Mucosa of stomach (tissue), 1 donor: ENCODE data around the gene KCNMA1.

Experiments used
- H3K27me3 ChIP-seq: one replicate; pipeline ENCODE4 v1.7.0; 2013; ENCODE audit warnings: mild to moderate bottlenecking, low read length; ENCODE audit not compliant: control insufficient read depth, insufficient read depth
- H3K36me3 ChIP-seq: one replicate; pipeline ENCODE4 v1.7.0; 2013; ENCODE audit warnings: low read length; ENCODE audit not compliant: control insufficient read depth, insufficient read depth
- H3K4me1 ChIP-seq: one replicate; pipeline ENCODE4 v1.7.0; 2013; ENCODE audit warnings: mild to moderate bottlenecking, low read length; ENCODE audit not compliant: control insufficient read depth, insufficient read depth
- H3K4me3 ChIP-seq: one replicate; pipeline ENCODE4 v1.7.0; 2013; ENCODE audit warnings: low read length
- H3K9ac ChIP-seq: one replicate; pipeline ENCODE4 v1.7.0; 2013; ENCODE audit warnings: mild to moderate bottlenecking, low read length, moderate library complexity
- H3K9me3 ChIP-seq: one replicate; pipeline ENCODE4 v1.7.0; 2013; ENCODE audit warnings: mild to moderate bottlenecking, low read length, moderate library complexity; ENCODE audit not compliant: control insufficient read depth
- donor health status: Pancreatic carcinoma.

The KCNMA1 gene

DNA sequence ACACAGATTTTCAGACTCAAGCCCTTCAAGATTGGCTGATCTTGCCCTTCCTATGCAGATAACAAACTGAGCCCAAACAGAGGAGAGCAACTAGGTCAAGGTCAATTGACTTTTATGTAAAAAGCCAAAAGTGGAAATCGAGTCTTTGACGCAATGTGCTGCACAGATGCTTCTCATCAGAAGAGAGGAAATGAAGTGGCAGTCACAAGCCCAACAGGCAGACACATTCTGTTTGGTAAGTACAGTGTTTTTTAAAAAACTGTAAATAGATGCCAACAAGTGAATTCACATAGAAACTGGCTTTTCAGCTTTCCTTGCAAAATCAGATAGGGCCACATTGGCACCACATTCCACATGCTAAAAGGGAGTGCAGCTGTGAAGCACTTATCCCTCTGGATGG is 606.6 kb downstream of the KCNMA1 start:
- Histone ChIP-seq H3K36me3 (no peaks in the 10 kb centered on the region), H3K9ac (no peak overlapping the region), H3K4me1 (no peaks in the 10 kb centered on the region), H3K27me3 (no peaks in the 10 kb centered on the region), H3K9me3 (no peaks in the 10 kb centered on the region), H3K4me3 (no peak overlapping the region)

DNA sequence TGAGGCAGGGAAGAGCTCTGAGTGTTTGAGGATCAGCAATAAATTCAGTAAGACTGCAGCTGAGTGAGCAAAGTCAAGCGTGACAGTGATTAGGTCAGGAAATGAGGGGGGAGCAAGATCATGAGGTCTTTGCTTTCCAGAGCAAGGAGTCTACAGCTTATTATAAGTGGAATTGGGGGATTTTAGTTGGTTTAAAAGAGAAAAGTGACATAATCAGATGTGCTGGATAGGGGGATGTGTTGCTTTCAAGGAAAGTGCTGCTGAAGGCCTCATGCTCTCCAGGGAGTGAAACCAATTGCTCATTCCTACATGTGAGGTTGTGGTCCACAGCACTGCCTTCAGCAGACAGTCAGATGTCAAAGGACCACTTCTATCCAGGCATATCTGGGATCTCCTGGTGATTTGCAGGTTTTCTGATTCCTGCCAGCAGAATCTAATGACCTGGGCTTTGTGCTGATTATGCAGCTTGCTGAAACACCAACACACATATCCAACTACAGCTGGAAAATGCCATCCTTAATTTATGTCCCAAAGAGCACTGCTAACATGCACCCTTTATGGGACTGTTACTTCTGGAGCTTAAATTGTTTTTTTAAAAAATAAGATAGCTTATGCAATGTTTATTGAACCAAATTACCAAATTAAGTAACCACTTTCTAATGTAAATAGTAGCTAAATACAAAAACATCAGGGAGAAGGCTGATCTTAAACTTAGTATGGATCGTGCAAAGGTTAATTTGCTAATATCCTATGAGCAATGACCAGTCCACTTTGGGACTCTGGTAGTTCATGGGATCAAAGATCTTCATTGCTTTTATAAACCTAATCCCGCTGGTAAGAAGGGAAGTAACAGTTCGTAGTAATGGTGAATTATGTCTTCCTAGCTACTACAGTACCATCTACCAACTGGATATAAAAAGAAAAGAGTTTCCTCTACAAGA is 607.6 kb downstream of the KCNMA1 start:
- no peaks in the 10 kb centered on the region for H3K4me1 ChIP-seq
- no peaks in the 10 kb centered on the region for H3K36me3 ChIP-seq
- no peaks in the 10 kb centered on the region for H3K9me3 ChIP-seq
- no peak overlapping the region for H3K9ac ChIP-seq
- H3K4me3 ChIP-seq = no peak overlapping the region
- H3K27me3 ChIP-seq = no peaks in the 10 kb centered on the region

DNA sequence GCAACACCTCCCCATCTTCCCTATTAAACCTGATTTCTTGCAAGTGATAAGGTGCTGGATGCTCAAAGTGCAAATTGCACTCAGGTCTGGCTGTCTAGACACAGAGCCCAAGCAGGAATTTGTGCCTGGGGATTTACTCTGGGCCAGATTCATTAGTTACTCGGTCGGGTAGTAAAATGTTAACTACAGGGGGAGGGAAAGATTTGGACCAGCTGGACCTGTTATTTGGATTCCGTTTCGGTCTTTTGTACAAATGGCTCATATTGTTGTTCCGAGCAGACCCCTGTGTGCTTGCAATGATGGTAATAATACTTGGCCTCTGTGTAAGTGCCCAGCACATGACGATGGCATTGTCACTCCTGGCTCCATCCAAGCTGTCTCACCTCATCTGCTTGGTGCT is 609.6 kb downstream of the KCNMA1 start:
- no peaks in the 10 kb centered on the region for H3K27me3 ChIP-seq
- H3K4me1 ChIP-seq = no peaks in the 10 kb centered on the region
- no peaks in the 10 kb centered on the region for H3K9me3 ChIP-seq
- H3K36me3 ChIP-seq = no peaks in the 10 kb centered on the region
- no peak overlapping the region for H3K9ac ChIP-seq
- H3K4me3 ChIP-seq = no peak overlapping the region

DNA sequence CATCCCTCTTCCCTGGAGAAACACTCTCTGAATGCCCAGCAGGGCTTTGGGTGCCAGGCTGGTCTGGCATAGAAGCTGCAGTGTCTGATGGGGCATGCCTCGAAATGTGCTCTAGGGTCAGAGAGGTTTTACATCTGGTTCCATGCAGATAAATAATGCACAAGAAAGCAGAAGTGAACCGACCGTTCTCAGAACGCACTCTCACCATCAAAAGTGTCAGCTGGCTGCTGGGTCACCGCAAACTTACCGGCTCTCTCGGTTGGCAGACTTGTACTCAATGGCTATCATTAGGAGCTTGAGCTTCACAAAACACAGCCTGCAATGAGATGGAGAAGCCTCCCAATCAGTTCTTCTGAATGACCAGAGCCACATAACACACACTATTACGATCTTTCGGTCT is 610.0 kb downstream of the KCNMA1 start:
- H3K9me3 ChIP-seq = no peaks in the 10 kb centered on the region
- H3K4me1 ChIP-seq = no peaks in the 10 kb centered on the region
- no peaks in the 10 kb centered on the region for H3K36me3 ChIP-seq
- H3K4me3 ChIP-seq = no peak overlapping the region
- no peak overlapping the region for H3K9ac ChIP-seq
- H3K27me3 ChIP-seq = no peaks in the 10 kb centered on the region

DNA sequence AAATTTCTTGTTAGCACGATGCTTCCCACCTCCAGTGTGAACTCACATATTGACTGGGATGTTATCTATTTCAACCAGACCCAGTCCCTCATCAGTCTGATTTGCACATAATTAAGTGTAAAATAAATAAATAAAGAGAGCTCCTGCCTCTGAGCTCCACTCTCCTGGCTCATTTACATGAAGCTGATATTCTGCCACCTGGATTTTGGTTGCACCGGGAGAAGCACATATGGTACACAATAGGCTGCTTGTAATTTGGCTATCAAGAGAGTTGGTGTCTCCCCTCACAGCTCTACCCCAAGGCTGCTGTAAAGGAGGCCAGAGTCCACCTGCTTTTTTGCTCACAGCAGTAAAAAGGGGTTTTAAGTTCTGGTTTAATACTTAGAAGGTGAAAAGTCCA is 610.5 kb downstream of the KCNMA1 start:
- Histone ChIP-seq H3K4me3 (no peak overlapping the region), H3K36me3 (no peaks in the 10 kb centered on the region), H3K9ac (no peak overlapping the region), H3K9me3 (no peaks in the 10 kb centered on the region), H3K4me1 (no peaks in the 10 kb centered on the region), H3K27me3 (no peaks in the 10 kb centered on the region)

DNA sequence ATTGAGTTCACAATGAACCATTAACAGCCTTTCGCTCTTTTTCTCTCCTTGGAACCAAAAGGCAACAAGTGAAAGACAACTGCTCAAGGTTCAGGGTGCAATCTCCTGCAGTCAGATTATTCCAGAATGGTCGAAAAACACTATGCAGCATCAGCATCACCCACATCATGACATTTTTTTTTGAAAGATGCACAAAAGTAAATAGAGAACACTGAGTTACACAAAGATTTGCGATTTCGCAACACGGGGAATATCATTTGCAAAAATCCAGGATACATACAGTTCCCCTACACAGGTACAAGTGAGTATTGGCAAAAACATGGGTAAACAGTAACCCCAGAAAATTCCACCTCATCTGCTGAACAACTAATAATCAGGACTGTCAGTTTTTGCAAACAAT is 611.5 kb downstream of the KCNMA1 start:
- Histone ChIP-seq H3K9me3 (no peaks in the 10 kb centered on the region), H3K4me3 (no peak overlapping the region), H3K27me3 (no peaks in the 10 kb centered on the region), H3K4me1 (no peaks in the 10 kb centered on the region), H3K36me3 (no peaks in the 10 kb centered on the region), H3K9ac (no peak overlapping the region)

DNA sequence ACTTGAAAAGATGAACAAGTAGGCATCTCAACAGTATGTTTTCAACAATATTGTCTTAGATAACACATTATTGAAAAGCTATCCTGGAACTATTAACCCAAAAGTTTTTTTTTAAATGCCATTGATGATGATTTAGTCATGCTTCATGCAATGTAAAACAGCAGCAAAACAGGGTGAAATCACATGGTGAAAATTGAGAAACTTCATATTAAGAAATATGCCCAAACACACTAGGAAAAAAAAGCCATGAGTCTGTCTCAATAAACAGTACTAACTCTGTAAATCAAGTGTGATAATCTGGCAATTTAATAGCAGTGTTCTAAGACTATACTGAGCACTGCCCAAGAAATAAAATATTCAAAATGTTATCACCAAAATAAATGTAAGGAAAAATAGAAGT is 613.1 kb downstream of the KCNMA1 start:
- Histone ChIP-seq H3K4me1 (no peaks in the 10 kb centered on the region), H3K9me3 (no peaks in the 10 kb centered on the region)

DNA sequence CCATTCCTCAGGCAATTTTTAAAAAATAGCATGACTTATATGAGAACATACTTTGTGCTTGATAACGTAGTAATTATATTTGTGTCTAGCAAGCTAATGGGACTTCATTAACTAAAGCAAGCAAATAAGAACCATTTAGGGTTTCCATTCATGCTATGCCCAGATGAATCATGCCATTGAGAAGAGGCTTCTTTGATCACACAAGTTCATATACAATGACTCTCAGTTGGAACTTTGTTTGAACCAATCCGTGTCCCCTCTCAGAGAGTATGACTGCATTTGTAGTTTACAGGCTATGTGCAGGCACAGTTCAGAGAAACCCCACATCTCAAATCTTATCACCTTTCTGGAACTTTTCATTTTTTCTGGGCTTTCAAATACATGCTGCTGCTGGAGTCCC is 614.2 kb downstream of the KCNMA1 start:
- Histone ChIP-seq H3K36me3 (no peaks in the 10 kb centered on the region), H3K4me3 (no peak overlapping the region), H3K27me3 (no peaks in the 10 kb centered on the region), H3K4me1 (no peaks in the 10 kb centered on the region), H3K9ac (no peak overlapping the region), H3K9me3 (no peaks in the 10 kb centered on the region)

More for the DNA sequence above, 613.1 kb downstream of the KCNMA1 start:
- no peak overlapping the region for H3K9ac ChIP-seq
- no peaks in the 10 kb centered on the region for H3K27me3 ChIP-seq
- no peak overlapping the region for H3K4me3 ChIP-seq
- no peaks in the 10 kb centered on the region for H3K36me3 ChIP-seq

DNA sequence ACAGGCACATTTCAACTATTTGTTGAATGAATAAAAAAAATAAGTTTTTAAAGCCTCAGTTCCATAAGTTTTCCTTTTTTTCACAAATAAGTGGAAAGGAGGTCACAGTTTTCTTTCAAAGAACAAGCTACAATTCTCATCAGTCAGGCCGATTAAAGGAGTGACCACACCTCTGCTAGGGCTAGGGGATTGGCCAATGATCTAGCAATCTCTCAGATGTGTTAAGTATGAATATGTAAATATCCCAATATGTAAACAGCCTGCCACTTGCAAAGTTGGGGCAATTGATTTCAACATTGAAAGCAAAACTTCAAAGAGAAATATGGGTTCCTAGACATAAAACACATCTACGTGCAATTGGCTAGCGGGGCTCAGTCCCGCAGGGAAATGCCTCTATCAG is 614.9 kb downstream of the KCNMA1 start:
- Histone ChIP-seq H3K36me3 (no peaks in the 10 kb centered on the region), H3K9ac (no peak overlapping the region), H3K27me3 (no peaks in the 10 kb centered on the region), H3K4me3 (no peak overlapping the region), H3K4me1 (no peaks in the 10 kb centered on the region), H3K9me3 (no peaks in the 10 kb centered on the region)

DNA sequence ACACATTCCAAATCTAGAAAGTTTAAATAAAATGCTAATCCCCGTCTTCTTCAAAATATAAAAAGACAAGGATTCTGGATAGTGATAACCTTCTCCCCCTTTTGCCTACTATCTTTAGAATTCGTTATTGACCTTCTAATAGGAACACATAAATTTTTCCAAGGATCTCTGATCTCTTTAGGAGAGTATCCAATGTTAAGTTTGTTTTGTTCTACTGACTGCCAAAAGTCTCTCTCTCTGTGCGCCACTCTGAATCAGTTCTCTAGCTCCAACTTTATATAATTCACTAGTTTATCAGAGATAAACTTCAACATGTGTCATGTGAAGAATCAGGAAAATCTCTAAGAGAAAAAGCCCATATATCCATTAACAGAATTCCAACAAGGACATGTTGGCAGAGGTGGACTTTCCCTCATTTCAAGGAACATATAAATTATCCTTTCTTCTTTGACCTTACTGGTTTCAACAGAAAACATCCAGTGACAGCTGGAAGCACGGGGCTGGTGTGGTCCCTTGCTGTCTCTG is 615.6 kb downstream of the KCNMA1 start:
- no peaks in the 10 kb centered on the region for H3K36me3 ChIP-seq
- H3K27me3 ChIP-seq = no peaks in the 10 kb centered on the region
- no peaks in the 10 kb centered on the region for H3K4me1 ChIP-seq
- no peak overlapping the region for H3K9ac ChIP-seq
- H3K9me3 ChIP-seq = no peaks in the 10 kb centered on the region
- H3K4me3 ChIP-seq = no peak overlapping the region

DNA sequence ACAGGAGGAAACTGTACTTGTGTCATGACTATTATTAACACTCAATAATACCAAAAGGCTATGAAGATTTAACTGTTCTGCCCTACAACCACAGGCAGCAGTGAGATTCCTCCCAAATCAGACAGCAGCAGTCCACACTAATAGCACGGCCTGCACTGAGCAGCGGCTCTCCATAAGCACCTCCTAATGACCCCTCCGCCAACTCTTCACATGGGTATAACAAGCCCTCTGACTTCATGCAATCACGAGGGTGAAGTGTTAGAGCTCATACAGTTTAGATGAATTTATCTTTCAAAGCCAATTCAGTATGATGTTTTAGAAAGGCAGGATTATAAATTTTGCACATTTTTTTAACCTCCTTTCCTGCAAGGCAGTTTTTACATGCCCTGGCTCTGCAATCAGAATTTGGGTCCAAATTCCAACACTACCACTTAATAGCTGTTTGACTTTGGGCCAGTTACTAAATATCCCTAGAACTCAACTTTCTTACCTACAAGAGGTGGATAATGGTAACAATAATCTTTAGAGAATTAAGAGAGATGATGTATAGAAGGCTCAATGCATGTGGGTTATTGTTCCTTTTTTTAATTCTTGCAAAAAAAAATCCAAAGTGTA is 617.1 kb downstream of the KCNMA1 start:
- Histone ChIP-seq H3K4me1 (no peaks in the 10 kb centered on the region), H3K27me3 (no peaks in the 10 kb centered on the region), H3K9ac (no peak overlapping the region), H3K9me3 (no peaks in the 10 kb centered on the region), H3K36me3 (no peaks in the 10 kb centered on the region), H3K4me3 (no peak overlapping the region)

DNA sequence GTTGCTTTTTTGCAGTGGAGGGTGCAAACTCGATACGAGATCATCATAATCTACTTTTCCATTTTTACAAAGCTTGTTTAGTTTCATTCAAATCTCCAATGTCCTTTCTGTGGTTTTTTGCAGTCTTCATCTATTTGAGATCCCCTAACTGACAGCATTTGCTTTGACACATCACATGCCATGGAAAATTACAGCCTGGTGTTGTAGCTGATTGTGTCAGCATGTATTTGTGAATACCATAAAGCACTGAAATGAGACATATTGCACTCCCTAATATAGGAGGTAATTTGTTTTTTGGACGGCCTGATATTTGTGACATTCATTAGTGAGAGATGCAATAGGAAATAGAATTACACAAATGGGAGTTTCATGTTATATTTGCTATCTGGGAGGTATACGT is 620.8 kb downstream of the KCNMA1 start:
- no peak overlapping the region for H3K4me3 ChIP-seq
- H3K27me3 ChIP-seq = no peaks in the 10 kb centered on the region
- H3K36me3 ChIP-seq = no peaks in the 10 kb centered on the region
- no peaks in the 10 kb centered on the region for H3K4me1 ChIP-seq
- H3K9me3 ChIP-seq = no peaks in the 10 kb centered on the region
- no peak overlapping the region for H3K9ac ChIP-seq
